NCI-H2196 treated with DMSO at 0.1 percent for 48 hours (cell line): ENCODE data around the gene YPEL5.
A peak's percentile ranks its signal among the peaks of the same experiment; 100 is the strongest.
"Not testable (repeated sequence)": the region's sequence is repeated elsewhere in the genome, so short reads cannot be mapped to it uniquely, and the experiment has no call there.

ENCODE experiments used
- DNase-seq: peaks from one replicate; lab custom pipeline; 2025; ENCODE audit not compliant: unreplicated experiment; lab: John Stamatoyannopoulos, UW

YPEL5 gene

DNA sequence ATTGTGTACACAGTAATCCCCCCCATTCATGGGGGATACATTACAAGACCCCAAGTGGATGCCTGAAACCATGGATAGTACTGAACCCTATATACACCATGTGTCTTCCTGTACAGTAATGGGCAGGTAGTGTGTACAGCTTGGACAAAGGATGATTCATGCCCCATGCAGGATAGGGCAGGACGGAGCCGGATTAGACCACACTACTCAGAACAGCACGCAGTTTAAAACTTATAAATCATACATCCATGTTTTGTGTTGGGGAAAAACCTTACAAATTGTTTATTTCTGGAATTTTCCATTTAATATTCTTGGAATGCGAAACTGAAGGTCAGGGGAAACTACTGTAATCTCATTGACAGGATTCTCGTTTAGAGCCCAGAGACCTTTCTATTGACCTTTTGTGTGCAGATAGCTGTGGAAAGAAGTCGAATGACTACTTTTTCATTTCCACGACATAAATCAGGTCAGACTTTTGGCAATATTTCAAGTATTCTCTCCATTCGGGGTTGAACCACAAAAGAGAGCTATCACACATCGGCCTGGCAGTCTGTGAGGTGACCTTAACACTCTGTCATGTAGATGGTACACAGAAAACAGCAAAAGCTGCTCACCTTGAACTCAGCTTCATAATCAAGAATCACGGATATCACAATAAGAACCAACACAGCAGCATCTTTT is 9.9 kb upstream of the YPEL5 start:
- DNase-seq, result no peak

GRCh38 chr2:30139131-30139870 is 7.5 kb upstream of the YPEL5 start:
- no peak for DNase-seq

- DNase-seq, result no peak
Measured at GRCh38 chr2:30141136-30141535, 5.7 kb upstream of the YPEL5 start.

DNA sequence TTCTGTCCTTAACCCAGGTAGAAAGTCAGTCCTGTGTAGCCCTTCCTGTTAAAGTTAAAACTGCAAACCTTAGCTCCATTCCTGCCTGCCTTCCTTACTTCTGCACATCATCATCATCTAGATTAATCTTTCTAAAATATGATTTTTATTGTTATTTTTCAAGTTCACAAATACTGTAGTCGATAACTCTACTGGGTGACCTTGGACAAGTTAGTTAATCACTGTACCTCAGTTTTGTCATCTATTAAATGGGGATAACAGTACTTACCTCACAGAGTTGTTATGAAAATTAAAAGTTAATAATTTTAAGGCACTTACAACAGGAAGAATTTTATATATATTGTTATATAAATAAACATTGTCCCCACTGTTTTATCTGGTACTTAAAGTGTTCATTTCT is 2.5 kb upstream of the YPEL5 start:
- DNase-seq, result no peak

GRCh38 chr2:30144951-30145350 is 1.9 kb upstream of the YPEL5 start:
- not testable (repeated sequence) for DNase-seq

DNA sequence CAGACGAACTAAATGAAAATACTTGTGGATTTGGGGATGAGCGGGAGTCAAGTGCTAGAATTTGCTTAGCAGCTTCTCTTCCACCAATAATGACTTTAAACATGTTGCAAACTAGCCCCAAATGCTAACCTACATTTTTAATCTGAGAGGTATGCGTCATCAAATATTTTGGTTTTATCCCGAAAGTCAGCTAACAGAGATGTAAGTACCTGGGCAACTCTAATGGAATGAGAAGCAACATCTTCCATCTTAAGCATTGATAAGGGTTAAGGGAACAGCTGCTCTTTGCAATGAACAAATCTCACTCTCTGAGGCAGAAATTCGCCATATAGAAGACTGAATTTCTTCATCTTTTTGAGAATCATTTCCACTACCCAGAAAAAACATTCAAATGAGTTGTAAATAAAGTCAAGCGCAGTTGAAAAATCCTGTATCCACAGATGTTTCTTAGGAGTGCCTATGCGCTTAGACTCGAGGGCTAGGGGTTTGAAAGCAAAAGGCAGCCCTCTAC is 926 bp upstream of the YPEL5 start:
- DNase-seq, result no peak

DNA sequence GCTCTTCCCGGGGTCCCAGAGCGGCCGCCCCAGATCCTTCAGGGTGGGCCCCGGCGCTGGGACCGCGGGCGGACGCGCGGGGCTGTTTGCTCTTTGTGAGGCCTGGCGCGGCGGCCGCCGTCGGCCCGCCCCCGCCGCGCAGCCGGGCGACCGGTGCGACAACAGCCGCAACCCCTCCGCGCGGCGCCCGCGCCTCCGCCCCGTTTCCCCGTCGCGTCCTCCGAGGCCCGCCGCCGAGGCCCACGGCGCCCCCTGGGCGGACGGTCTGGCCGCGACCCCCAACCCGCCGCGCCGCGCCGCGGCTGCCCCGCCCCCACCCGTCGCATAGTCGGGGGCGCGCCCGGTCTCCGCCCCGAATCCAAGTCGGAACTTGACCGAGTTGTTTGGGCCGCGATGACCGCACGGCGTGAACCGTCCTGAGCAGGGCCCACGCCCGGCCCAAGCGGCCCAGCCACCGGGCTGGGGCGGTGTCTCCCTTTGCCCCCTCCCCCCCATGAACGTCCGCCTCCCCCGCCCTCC is 448 bp downstream of the YPEL5 start:
- no peak for DNase-seq

GRCh38 chr2:30147715-30148610 is 1.2 kb downstream of the YPEL5 start:
- DNase-seq, result peak; percentile 21

DNA sequence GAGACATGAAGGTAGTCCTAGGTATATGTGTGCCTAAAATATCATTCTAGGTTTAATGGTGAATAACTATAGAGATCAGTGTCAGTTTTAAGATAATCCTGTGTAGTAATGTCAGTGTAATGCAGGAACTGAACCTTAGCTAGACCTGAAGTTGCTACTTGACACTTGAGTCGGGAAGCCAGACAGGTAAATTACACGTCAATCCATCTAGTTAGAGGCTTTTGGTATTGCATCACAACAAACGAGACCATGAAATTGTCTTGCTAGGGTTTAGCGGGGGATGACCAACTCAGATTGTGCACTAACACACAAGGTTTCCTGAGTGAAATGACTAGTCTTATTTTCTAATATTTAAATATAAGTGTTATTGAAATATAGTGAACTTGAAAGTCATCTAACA is 2.0 kb downstream of the YPEL5 start:
- no peak for DNase-seq

DNA sequence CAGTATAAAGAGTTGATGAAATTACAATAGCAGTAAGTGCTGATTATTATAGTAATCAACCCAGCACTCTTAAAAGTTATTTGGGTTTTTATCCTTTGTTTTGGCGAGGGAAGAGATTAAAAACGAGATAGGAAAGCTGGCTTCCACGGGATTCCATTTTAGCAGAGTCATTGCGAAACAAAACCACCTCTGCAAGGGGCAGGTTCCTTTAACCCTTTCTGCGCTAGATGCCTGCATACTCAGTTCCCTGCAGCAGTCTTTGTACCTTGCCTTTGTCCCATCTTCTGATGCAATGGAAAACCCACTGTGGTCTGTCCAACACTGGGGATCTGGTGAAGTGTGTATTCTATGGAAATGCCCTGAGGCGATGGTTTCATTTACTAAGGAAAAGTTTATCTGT is 2.7 kb downstream of the YPEL5 start:
- DNase-seq, result no peak

- DNase-seq, result no peak
Measured at GRCh38 chr2:30149976-30150375, 3.2 kb downstream of the YPEL5 start.

DNA sequence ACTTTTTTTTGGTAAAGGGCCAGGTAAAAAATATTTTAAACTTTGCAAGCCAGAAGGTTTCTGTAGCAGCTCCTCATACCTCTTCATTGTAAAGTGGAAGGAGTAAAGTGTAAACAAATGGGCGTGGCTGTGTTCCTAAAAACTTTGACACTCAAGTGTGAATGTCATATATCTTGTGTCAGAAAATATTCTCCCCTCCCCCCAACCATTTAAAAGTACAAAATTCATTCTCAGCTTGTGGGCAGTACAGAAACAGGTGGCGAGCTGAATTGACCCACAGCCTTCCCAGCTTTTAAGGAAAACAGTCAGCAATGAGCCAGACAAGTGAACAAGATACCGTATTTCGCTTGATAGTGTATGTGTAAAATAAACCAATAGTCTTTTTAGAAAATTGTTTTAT is 4.0 kb downstream of the YPEL5 start:
- DNase-seq, result no peak

GRCh38 chr2:30152385-30152784 is 5.6 kb downstream of the YPEL5 start:
- no peak for DNase-seq

GRCh38 chr2:30155202-30155601 is 8.4 kb downstream of the YPEL5 start:
- DNase-seq, result no peak

GRCh38 chr2:30155889-30156658 is 9.3 kb downstream of the YPEL5 start:
- DNase-seq, result no peak

DNA sequence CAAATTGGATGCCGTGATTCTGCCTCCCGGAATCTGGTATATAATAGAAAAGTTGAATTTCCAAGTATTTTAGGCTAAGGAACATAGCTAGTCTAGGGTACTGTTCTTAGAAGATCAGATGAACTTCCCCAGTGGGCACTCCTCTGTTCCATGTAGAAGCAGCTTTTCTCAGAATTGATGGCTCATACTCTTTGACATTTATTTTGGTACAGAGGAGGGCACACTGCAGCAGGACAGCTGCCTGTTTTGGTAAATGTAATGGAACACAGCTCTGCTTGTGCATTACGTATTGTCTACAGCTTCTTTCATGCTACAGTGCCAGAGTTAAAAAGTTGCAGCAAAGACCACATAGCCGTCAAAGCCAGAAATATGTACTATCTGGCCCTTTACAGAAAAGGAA is 10.8 kb downstream of the YPEL5 start:
- no peak for DNase-seq

GRCh38 chr2:30159766-30160165 is 13.0 kb downstream of the YPEL5 start:
- DNase-seq, result no peak

- no peak for DNase-seq
Measured at GRCh38 chr2:30161929-30162706, 15.3 kb downstream of the YPEL5 start.

DNA sequence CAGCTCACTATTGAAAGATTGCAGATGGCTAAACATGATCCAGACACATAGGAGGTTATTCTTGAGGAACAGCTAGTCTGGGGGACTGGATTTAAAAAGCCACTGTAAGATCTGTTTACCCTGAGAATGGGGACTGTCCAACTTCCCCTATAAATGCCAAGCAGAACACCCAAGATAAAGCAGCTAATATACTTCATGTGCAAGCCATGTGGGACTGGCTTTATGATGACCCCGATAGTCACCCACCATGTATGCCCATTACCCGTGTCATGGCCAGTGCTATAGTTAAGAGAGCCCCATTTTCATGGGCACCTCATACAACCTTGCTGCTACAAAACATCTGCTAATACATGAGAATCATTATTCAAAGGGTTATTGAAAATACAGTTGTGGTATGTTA is 16.0 kb downstream of the YPEL5 start:
- DNase-seq, result no peak
